ENCODE measurements around the gene CFAP221.
"Not testable (repeated sequence)": the region's sequence is repeated elsewhere in the genome, so short reads cannot be mapped to it uniquely, and the experiment has no call there.

The CFAP221 gene

DNA sequence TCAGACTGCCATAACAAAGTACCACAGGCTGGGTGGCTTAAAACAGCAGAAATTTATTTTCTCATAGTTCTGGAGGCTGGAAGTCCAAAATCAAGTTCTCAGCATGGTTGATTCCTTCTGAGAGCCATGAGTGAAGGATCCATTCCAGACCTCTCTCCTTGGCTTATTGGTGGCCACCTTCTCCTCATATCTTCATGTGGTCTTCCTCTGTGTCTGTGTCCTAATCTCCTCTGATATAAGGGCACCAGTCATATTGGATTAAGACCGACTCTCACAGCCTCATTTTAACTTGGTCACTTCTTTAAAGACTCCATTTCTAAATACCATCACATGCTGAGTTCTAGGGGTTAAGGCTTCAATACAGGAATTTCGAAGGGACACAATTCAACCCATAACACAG lies 65.1 kb downstream of the CFAP221 start:
- TF ChIP-seq, protein P1, sequence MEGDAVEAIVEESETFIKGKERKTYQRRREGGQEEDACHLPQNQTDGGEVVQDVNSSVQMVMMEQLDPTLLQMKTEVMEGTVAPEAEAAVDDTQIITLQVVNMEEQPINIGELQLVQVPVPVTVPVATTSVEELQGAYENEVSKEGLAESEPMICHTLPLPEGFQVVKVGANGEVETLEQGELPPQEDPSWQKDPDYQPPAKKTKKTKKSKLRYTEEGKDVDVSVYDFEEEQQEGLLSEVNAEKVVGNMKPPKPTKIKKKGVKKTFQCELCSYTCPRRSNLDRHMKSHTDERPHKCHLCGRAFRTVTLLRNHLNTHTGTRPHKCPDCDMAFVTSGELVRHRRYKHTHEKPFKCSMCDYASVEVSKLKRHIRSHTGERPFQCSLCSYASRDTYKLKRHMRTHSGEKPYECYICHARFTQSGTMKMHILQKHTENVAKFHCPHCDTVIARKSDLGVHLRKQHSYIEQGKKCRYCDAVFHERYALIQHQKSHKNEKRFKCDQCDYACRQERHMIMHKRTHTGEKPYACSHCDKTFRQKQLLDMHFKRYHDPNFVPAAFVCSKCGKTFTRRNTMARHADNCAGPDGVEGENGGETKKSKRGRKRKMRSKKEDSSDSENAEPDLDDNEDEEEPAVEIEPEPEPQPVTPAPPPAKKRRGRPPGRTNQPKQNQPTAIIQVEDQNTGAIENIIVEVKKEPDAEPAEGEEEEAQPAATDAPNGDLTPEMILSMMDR (IDR thresholded peaks at IDR 0.05; ENCODE audit: insufficient read depth, low read length, poor library complexity, severe bottlenecking) = no peak
- H3K79me2 ChIP-seq (ENCODE audit: insufficient read depth, low read length) = no peaks in the 10 kb centered on the region
- H3K4me2 ChIP-seq (ENCODE audit: low read depth, low read length, poor library complexity, severe bottlenecking) = no peak overlapping the region
- no peaks in the 10 kb centered on the region for H4K20me1 ChIP-seq (ENCODE audit: low read depth, low read length)
- H3F3A ChIP-seq (ENCODE audit: insufficient read depth) = no peaks in the 10 kb centered on the region
- H3K9ac ChIP-seq (ENCODE audit: low read length) = no peak overlapping the region
- no peaks in the 10 kb centered on the region for H3K36me3 ChIP-seq (ENCODE audit: low read length)
- no peaks in the 10 kb centered on the region for H3K9me2 ChIP-seq (replicated peaks; ENCODE audit: insufficient read depth, low read length)
- H3K27ac ChIP-seq (ENCODE audit: low read depth, low read length) = no peak overlapping the region
- no peak overlapping the region for H3K4me3 ChIP-seq (ENCODE audit: insufficient read depth, low read length, poor library complexity, severe bottlenecking)
- H3K9me3 ChIP-seq (ENCODE audit: insufficient read depth, low read length) = 0 out of 2 replicates have a peak, but pooled peaks cover 4% of the 10 kb centered on the region
- no peak overlapping the region for H2AFZ ChIP-seq (ENCODE audit: low read depth, low read length, severe bottlenecking)
- no peaks in the 10 kb centered on the region for H3K27me3 ChIP-seq (ENCODE audit: low read length)

DNA sequence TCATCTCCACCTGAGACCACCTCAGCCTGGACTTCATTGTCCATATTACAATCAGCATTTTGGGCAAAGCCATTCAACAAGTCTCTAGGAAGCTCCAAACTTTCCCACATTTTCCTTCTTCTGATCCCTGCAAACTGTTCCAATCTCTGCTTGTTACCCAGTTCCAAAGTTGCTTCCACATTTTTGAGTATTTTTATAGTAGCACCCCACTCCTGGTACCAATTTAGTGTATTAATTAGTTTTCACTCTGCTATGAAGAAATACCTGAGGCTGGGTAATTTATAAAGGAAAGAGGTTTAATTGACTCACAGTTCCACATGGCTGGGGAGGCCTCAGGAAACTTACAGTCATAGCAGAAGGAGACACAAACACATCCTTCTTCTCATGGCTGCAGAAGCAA lies 69.9 kb downstream of the CFAP221 start:
- H3K9me2 ChIP-seq (replicated peaks; ENCODE audit: insufficient read depth, low read length); H2AFZ ChIP-seq (ENCODE audit: low read depth, low read length, severe bottlenecking); H3K4me2 ChIP-seq (ENCODE audit: low read depth, low read length, poor library complexity, severe bottlenecking); H3K9me3 ChIP-seq (ENCODE audit: insufficient read depth, low read length); H3K27me3 ChIP-seq (ENCODE audit: low read length); H3K27ac ChIP-seq (ENCODE audit: low read depth, low read length); H3K79me2 ChIP-seq (ENCODE audit: insufficient read depth, low read length); H4K20me1 ChIP-seq (ENCODE audit: low read depth, low read length); H3K9ac ChIP-seq (ENCODE audit: low read length); H3K36me3 ChIP-seq (ENCODE audit: low read length); H3F3A ChIP-seq (ENCODE audit: insufficient read depth); H3K4me3 ChIP-seq (ENCODE audit: insufficient read depth, low read length, poor library complexity, severe bottlenecking): not testable (repeated sequence)

DNA sequence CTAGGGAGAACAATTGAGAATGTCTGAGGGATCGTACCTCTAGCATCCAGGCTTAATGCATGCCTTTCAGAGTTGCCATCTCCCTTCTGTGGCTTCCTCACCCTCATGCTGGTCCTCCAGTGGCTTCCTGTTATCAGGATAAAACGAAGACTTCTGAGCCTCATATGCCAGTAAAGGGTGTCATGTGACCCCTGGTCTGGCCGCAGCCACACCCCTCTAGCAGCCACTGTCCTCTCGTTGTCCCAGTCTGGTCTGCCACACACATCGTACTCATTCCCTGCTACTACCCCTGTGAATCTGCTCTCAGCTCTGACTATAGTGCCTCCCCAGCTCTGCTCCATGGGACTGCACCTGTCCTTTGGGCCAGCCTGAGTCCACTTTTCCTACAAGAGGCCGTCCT lies 72.2 kb downstream of the CFAP221 start:
- no peak overlapping the region for H3K9ac ChIP-seq (ENCODE audit: low read length)
- TF ChIP-seq, protein P1 (IDR thresholded peaks at IDR 0.05; ENCODE audit: insufficient read depth, low read length, poor library complexity, severe bottlenecking) = no peak
- TF ChIP-seq EZH2phosphoT487 (conservative IDR thresholded peaks at IDR 0.05; ENCODE audit: low read length) = no peak
- H4K20me1 ChIP-seq (ENCODE audit: low read depth, low read length) = no peaks in the 10 kb centered on the region
- no peaks in the 10 kb centered on the region for H3K9me2 ChIP-seq (replicated peaks; ENCODE audit: insufficient read depth, low read length)
- 0 out of 2 replicates have a peak, but pooled peaks cover 8% of the 10 kb centered on the region for H3K9me3 ChIP-seq (ENCODE audit: insufficient read depth, low read length)
- no peaks in the 10 kb centered on the region for H3K79me2 ChIP-seq (ENCODE audit: insufficient read depth, low read length)
- H3K27ac ChIP-seq (ENCODE audit: low read depth, low read length) = no peak overlapping the region
- H3K4me3 ChIP-seq (ENCODE audit: insufficient read depth, low read length, poor library complexity, severe bottlenecking) = no peak overlapping the region
- no peaks in the 10 kb centered on the region for H3K27me3 ChIP-seq (ENCODE audit: low read length)
- no peaks in the 10 kb centered on the region for H3K36me3 ChIP-seq (ENCODE audit: low read length)
- no peak overlapping the region for H2AFZ ChIP-seq (ENCODE audit: low read depth, low read length, severe bottlenecking)
- H3K4me2 ChIP-seq (ENCODE audit: low read depth, low read length, poor library complexity, severe bottlenecking) = no peak overlapping the region
- no peaks in the 10 kb centered on the region for H3F3A ChIP-seq (ENCODE audit: insufficient read depth)

DNA sequence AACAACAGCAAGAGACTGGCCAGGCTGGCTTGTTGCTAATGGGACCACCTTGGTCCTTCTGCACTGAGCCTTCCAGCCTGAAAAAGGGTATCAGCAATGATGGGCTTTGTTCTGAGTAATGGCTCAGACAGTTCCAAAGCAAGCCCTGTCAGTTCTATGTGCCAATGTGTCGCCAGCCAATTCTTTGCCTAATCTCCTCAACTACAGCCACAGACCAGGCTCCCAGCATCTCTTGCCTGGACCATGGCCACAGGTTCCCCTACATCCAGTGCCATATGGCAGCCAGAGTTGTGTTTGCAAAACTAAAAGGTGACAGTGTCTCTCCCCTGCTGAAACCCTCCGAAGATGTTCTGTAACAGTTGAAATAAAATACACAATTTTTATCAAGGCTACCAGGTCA lies 73.2 kb downstream of the CFAP221 start:
- H3K9me2 ChIP-seq (replicated peaks; ENCODE audit: insufficient read depth, low read length) = no peaks in the 10 kb centered on the region
- H3K79me2 ChIP-seq (ENCODE audit: insufficient read depth, low read length) = no peaks in the 10 kb centered on the region
- TF ChIP-seq, protein P1 (IDR thresholded peaks at IDR 0.05; ENCODE audit: insufficient read depth, low read length, poor library complexity, severe bottlenecking) = no peak
- no peak for TF ChIP-seq EZH2phosphoT487 (conservative IDR thresholded peaks at IDR 0.05; ENCODE audit: low read length)
- 0 out of 2 replicates have a peak, but pooled peaks cover 8% of the 10 kb centered on the region for H3K9me3 ChIP-seq (ENCODE audit: insufficient read depth, low read length)
- H3K27ac ChIP-seq (ENCODE audit: low read depth, low read length) = no peak overlapping the region
- no peaks in the 10 kb centered on the region for H3F3A ChIP-seq (ENCODE audit: insufficient read depth)
- H3K27me3 ChIP-seq (ENCODE audit: low read length) = no peaks in the 10 kb centered on the region
- no peak overlapping the region for H3K4me2 ChIP-seq (ENCODE audit: low read depth, low read length, poor library complexity, severe bottlenecking)
- no peaks in the 10 kb centered on the region for H3K36me3 ChIP-seq (ENCODE audit: low read length)
- no peak overlapping the region for H3K4me3 ChIP-seq (ENCODE audit: insufficient read depth, low read length, poor library complexity, severe bottlenecking)
- no peak overlapping the region for H2AFZ ChIP-seq (ENCODE audit: low read depth, low read length, severe bottlenecking)
- H4K20me1 ChIP-seq (ENCODE audit: low read depth, low read length) = no peaks in the 10 kb centered on the region
- H3K9ac ChIP-seq (ENCODE audit: low read length) = no peak overlapping the region

DNA sequence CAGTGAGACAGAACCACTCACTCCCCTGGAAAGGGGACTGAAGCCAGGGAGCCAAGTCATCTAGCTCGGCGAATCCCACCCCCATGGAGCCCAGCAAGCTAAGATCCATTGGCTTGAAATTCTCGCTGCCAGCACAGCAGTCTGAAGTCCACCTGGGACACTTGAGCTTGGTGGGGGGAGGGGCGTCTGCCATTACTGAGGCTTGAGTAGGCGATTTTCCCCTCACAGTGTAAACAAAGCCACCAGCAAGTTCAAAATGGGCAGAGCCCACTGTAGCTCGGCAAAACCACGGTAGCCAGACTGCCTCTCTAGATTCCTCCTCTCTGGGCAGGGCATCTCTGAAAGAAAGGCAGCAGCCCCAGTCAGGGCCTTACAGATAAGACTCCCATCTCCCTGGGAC lies 74.5 kb downstream of the CFAP221 start:
- H2AFZ ChIP-seq (ENCODE audit: low read depth, low read length, severe bottlenecking); H3K4me3 ChIP-seq (ENCODE audit: insufficient read depth, low read length, poor library complexity, severe bottlenecking); H3F3A ChIP-seq (ENCODE audit: insufficient read depth); H3K9ac ChIP-seq (ENCODE audit: low read length); H3K4me2 ChIP-seq (ENCODE audit: low read depth, low read length, poor library complexity, severe bottlenecking); H3K9me2 ChIP-seq (replicated peaks; ENCODE audit: insufficient read depth, low read length); H3K27me3 ChIP-seq (ENCODE audit: low read length); H4K20me1 ChIP-seq (ENCODE audit: low read depth, low read length); H3K36me3 ChIP-seq (ENCODE audit: low read length); H3K79me2 ChIP-seq (ENCODE audit: insufficient read depth, low read length); H3K27ac ChIP-seq (ENCODE audit: low read depth, low read length); H3K9me3 ChIP-seq (ENCODE audit: insufficient read depth, low read length): not testable (repeated sequence)

Data from SU-DHL-6 (cell line).